ENCODE data around the gene WDR1. TPM values are rescaled to one million over a fixed set of nuclear protein-coding genes. Genes with fewer than 3 reads are reported as not detected.

WDR1 gene
- total and polyA plus RNA-seq, 4 donors: 85.8 to 148 (median 135) TPM

- Histone ChIP-seq H3K27ac (ENCODE audit: low read depth, low read length) (peak overlapping the region; percentile 2), H3K4me1 (ENCODE audit: control insufficient read depth, insufficient read depth, low read length) (peaks cover 15% of the 10 kb centered on the region), H3K4me3 (ENCODE audit: low read depth, low read length) (no peak overlapping the region), H3K9me3 (ENCODE audit: control insufficient read depth, insufficient read depth, low read length) (no peaks in the 10 kb centered on the region), H3K27me3 (ENCODE audit: control insufficient read depth, insufficient read depth, low read length) (no peaks in the 10 kb centered on the region), H3K36me3 (ENCODE audit: control insufficient read depth, insufficient read depth, low read length) (no peaks in the 10 kb centered on the region)
- WGBS (ENCODE audit: insufficient coverage): 42% methylated on average over 8 of the region's 12 CpGs
- peak in 3 of 6 donors; percentile 37 to 67 (median 66) for DNase-seq (ENCODE audit: low read depth in 4 of 6, low spot score in 6 of 6)
Measured at GRCh38 chr4:10123227-10124101, 6.9 kb upstream of the WDR1 start.

- Histone ChIP-seq H3K27ac (ENCODE audit: low read depth, low read length) (no peak overlapping the region), H3K4me3 (ENCODE audit: low read depth, low read length) (no peak overlapping the region), H3K36me3 (ENCODE audit: control insufficient read depth, insufficient read depth, low read length) (no peaks in the 10 kb centered on the region), H3K9me3 (ENCODE audit: control insufficient read depth, insufficient read depth, low read length) (no peaks in the 10 kb centered on the region), H3K27me3 (ENCODE audit: control insufficient read depth, insufficient read depth, low read length) (no peaks in the 10 kb centered on the region), H3K4me1 (ENCODE audit: control insufficient read depth, insufficient read depth, low read length) (peaks cover 25% of the 10 kb centered on the region)
- DNase-seq (ENCODE audit: low read depth in 4 of 6, low spot score in 6 of 6): no peak
- 84% methylated on average over 3 of the region's 12 CpGs for WGBS (ENCODE audit: insufficient coverage)
Measured at GRCh38 chr4:10122236-10122932, 5.8 kb upstream of the WDR1 start.

GRCh38 chr4:10121568-10122208 is 5.1 kb upstream of the WDR1 start:
- Histone ChIP-seq H3K4me3 (ENCODE audit: low read depth, low read length) (no peak overlapping the region), H3K9me3 (ENCODE audit: control insufficient read depth, insufficient read depth, low read length) (no peaks in the 10 kb centered on the region), H3K4me1 (ENCODE audit: control insufficient read depth, insufficient read depth, low read length) (peaks cover 30% of the 10 kb centered on the region), H3K27ac (ENCODE audit: low read depth, low read length) (no peak overlapping the region), H3K36me3 (ENCODE audit: control insufficient read depth, insufficient read depth, low read length) (no peaks in the 10 kb centered on the region), H3K27me3 (ENCODE audit: control insufficient read depth, insufficient read depth, low read length) (no peaks in the 10 kb centered on the region)
- DNase-seq (ENCODE audit: low read depth in 4 of 6, low spot score in 6 of 6): no peak
- WGBS (ENCODE audit: insufficient coverage): 53% methylated on average over 7 of the region's 10 CpGs

GRCh38 chr4:10120943-10121567 is 4.5 kb upstream of the WDR1 start:
- no peaks in the 10 kb centered on the region for H3K27me3 ChIP-seq (ENCODE audit: control insufficient read depth, insufficient read depth, low read length)
- H3K9me3 ChIP-seq (ENCODE audit: control insufficient read depth, insufficient read depth, low read length): no peaks in the 10 kb centered on the region
- no peaks in the 10 kb centered on the region for H3K36me3 ChIP-seq (ENCODE audit: control insufficient read depth, insufficient read depth, low read length)
- no peak overlapping the region for H3K4me3 ChIP-seq (ENCODE audit: low read depth, low read length)
- no peak for DNase-seq (ENCODE audit: low read depth in 4 of 6, low spot score in 6 of 6)
- no peak overlapping the region for H3K27ac ChIP-seq (ENCODE audit: low read depth, low read length)
- WGBS (ENCODE audit: insufficient coverage): 81% methylated on average over 11 of the region's 11 CpGs
- H3K4me1 ChIP-seq (ENCODE audit: control insufficient read depth, insufficient read depth, low read length): peaks cover 30% of the 10 kb centered on the region

DNA sequence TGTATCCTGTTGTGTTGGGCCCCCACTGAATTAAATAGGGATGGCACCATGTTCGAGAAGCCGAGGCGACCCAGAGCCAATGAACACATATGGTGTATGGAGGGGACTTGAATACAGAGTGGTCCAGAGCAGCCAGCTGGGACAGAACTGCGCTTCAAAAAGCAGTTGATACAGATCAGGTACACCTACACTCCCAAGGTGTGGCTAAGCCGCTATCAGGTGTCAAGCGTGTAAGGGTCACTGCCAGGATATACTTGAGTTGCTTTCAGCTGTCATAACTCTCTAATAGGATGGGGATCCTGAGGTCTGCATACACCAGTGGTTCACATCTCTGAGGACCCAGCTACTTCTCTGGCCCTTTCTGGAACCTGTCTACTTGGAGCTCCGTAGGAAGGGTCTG is 3.2 kb upstream of the WDR1 start:
- Histone ChIP-seq H3K36me3 (ENCODE audit: control insufficient read depth, insufficient read depth, low read length) (peaks cover 10% of the 10 kb centered on the region), H3K4me1 (ENCODE audit: control insufficient read depth, insufficient read depth, low read length) (peaks cover 41% of the 10 kb centered on the region), H3K27ac (ENCODE audit: low read depth, low read length) (no peak overlapping the region), H3K27me3 (ENCODE audit: control insufficient read depth, insufficient read depth, low read length) (no peaks in the 10 kb centered on the region), H3K9me3 (ENCODE audit: control insufficient read depth, insufficient read depth, low read length) (no peaks in the 10 kb centered on the region), H3K4me3 (ENCODE audit: low read depth, low read length) (no peak overlapping the region)
- 98% methylated on average over 4 of the region's 7 CpGs for WGBS (ENCODE audit: insufficient coverage)
- no peak for DNase-seq (ENCODE audit: low read depth in 4 of 6, low spot score in 6 of 6)

DNA sequence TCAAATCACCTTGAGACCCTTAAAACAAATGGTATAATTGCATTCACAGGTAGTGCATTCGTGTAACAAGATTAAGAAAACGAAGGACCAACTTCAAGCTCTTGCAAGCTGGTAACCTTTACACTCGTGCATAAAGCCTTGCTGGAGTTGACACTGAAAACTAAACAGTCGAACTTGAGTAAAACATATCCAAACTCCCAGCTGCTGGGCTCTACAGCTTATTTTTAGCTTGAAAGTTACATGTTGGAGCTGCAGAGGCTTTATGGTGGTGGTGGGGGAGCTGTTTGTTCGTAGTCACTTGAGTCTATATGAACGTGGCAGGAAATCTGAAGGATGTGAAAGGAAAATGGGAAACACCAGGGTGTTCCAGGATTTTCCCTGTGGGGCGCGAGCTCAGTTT is 2.7 kb upstream of the WDR1 start:
- DNase-seq (ENCODE audit: low read depth in 4 of 6, low spot score in 6 of 6): no peak
- Histone ChIP-seq H3K4me1 (ENCODE audit: control insufficient read depth, insufficient read depth, low read length) (peaks cover 44% of the 10 kb centered on the region), H3K36me3 (ENCODE audit: control insufficient read depth, insufficient read depth, low read length) (peaks cover 15% of the 10 kb centered on the region), H3K27ac (ENCODE audit: low read depth, low read length) (no peak overlapping the region), H3K27me3 (ENCODE audit: control insufficient read depth, insufficient read depth, low read length) (no peaks in the 10 kb centered on the region), H3K9me3 (ENCODE audit: control insufficient read depth, insufficient read depth, low read length) (no peaks in the 10 kb centered on the region), H3K4me3 (ENCODE audit: low read depth, low read length) (no peak overlapping the region)
- 85% methylated on average over 8 of the region's 8 CpGs for WGBS (ENCODE audit: insufficient coverage)

- no peak for DNase-seq (ENCODE audit: low read depth in 4 of 6, low spot score in 6 of 6)
- Histone ChIP-seq H3K27ac (ENCODE audit: low read depth, low read length) (peak overlapping the region; percentile 98), H3K4me3 (ENCODE audit: low read depth, low read length) (peak overlapping the region; percentile 81), H3K4me1 (ENCODE audit: control insufficient read depth, insufficient read depth, low read length) (peaks cover 36% of the 10 kb centered on the region), H3K27me3 (ENCODE audit: control insufficient read depth, insufficient read depth, low read length) (no peaks in the 10 kb centered on the region), H3K36me3 (ENCODE audit: control insufficient read depth, insufficient read depth, low read length) (peaks cover 23% of the 10 kb centered on the region), H3K9me3 (ENCODE audit: control insufficient read depth, insufficient read depth, low read length) (no peaks in the 10 kb centered on the region)
- 67% methylated on average over 18 of the region's 21 CpGs for WGBS (ENCODE audit: insufficient coverage)
Measured at GRCh38 chr4:10118048-10119004, 1.7 kb upstream of the WDR1 start.

GRCh38 chr4:10117359-10118047 is 904 bp upstream of the WDR1 start:
- Histone ChIP-seq H3K4me3 (ENCODE audit: low read depth, low read length) (peak overlapping the region; percentile 81), H3K27ac (ENCODE audit: low read depth, low read length) (peak overlapping the region; percentile 98), H3K36me3 (ENCODE audit: control insufficient read depth, insufficient read depth, low read length) (peaks cover 31% of the 10 kb centered on the region), H3K4me1 (ENCODE audit: control insufficient read depth, insufficient read depth, low read length) (peaks cover 30% of the 10 kb centered on the region), H3K27me3 (ENCODE audit: control insufficient read depth, insufficient read depth, low read length) (no peaks in the 10 kb centered on the region), H3K9me3 (ENCODE audit: control insufficient read depth, insufficient read depth, low read length) (no peaks in the 10 kb centered on the region)
- WGBS (ENCODE audit: insufficient coverage): 1% methylated on average over 14 of the region's 17 CpGs
- DNase-seq (ENCODE audit: low read depth in 4 of 6, low spot score in 6 of 6): peak in 3 of 6 donors; percentile 6 to 54 (median 29)
